SH-SY5Y (cell line): ENCODE results near the gene TTC23L.

Source experiments
- GATA2 ChIP-seq: IDR thresholded peaks from 2 replicates; pipeline ENCODE4 v1.6.1; 2011; ENCODE audit warnings: mild to moderate bottlenecking, low read depth, low read length
- GATA3 ChIP-seq: IDR thresholded peaks from 2 replicates; pipeline ENCODE4 v1.6.1; 2011; ENCODE audit warnings: low read depth, mild to moderate bottlenecking, low read length, moderate library complexity

Gene TTC23L

GRCh38 chr5:34822956-34823715, 15.8 kb upstream of the TTC23L start:
- no peak for TF ChIP-seq GATA2
- TF ChIP-seq GATA3 = no peak

GRCh38 chr5:34826347-34826746, 12.6 kb upstream of the TTC23L start:
- TF ChIP-seq GATA3 (no peak), GATA2 (no peak)

- TF ChIP-seq GATA2 = no peak
- no peak for TF ChIP-seq GATA3
These were observed 11.1 kb upstream of the TTC23L start for GRCh38 chr5:34827588-34828506.

- TF ChIP-seq GATA3 (no peak), GATA2 (no peak)
These were observed 7.7 kb upstream of the TTC23L start for GRCh38 chr5:34831303-34831702.

GRCh38 chr5:34832568-34832967, 6.4 kb upstream of the TTC23L start:
- no peak for TF ChIP-seq GATA2
- TF ChIP-seq GATA3 = no peak

- no peak for TF ChIP-seq GATA3
- no peak for TF ChIP-seq GATA2
These were observed 5.9 kb upstream of the TTC23L start for GRCh38 chr5:34833090-34833489.

GRCh38 chr5:34833976-34834793, 4.8 kb upstream of the TTC23L start:
- no peak for TF ChIP-seq GATA2
- TF ChIP-seq GATA3 = no peak

- TF ChIP-seq GATA2 (no peak), GATA3 (no peak)
These were observed 4.2 kb upstream of the TTC23L start for GRCh38 chr5:34834794-34835089.

GRCh38 chr5:34835664-34836063, 3.3 kb upstream of the TTC23L start:
- TF ChIP-seq GATA2 (no peak), GATA3 (no peak)

GRCh38 chr5:34841816-34842215, 2.9 kb downstream of the TTC23L start:
- no peak for TF ChIP-seq GATA3
- TF ChIP-seq GATA2 = no peak

GRCh38 chr5:34842554-34842953, 3.6 kb downstream of the TTC23L start:
- TF ChIP-seq GATA3 (no peak), GATA2 (peak; percentile 61; the same call in 1 of the 2 replicates)

GRCh38 chr5:34843497-34843896, 4.5 kb downstream of the TTC23L start:
- TF ChIP-seq GATA3 = no peak
- no peak for TF ChIP-seq GATA2

- no peak for TF ChIP-seq GATA2
- TF ChIP-seq GATA3 = no peak
These were observed 5.1 kb downstream of the TTC23L start for GRCh38 chr5:34844106-34844505.

- TF ChIP-seq GATA2 = no peak
These were observed 6.0 kb downstream of the TTC23L start for GRCh38 chr5:34844999-34845398.

- TF ChIP-seq GATA3 (no peak), GATA2 (no peak)
These were observed 8.1 kb downstream of the TTC23L start for GRCh38 chr5:34847056-34847455.
